ENCODE data around the gene WDR41.

- TF ChIP-seq POLR2A (IDR thresholded peaks at IDR 0.05): no peak
- TF ChIP-seq CTCF (IDR thresholded peaks at IDR 0.05): no peak
- no peak for TF ChIP-seq EP300 (IDR thresholded peaks at IDR 0.05)
These were observed 85.0 kb downstream of the WDR41 start for GRCh38 chr5:77407152-77407551.

All from tibial nerve (tissue), 4 donors.